ENCODE data around the gene TRIL. TPM values are rescaled to one million over a fixed set of nuclear protein-coding genes. Genes with fewer than 3 reads are reported as not detected.

TRIL gene
- polyA plus RNA-seq (2013, experiment 1 of 2): 5.0 TPM
- 5.2 TPM for polyA plus RNA-seq (2013, experiment 2 of 2)

- Histone ChIP-seq H3K27me3 (ENCODE audit: control insufficient read depth in 3 of 3, insufficient read depth in 3 of 3, low read depth in 1 of 3, low read length in 3 of 3) (peaks cover 6 to 28% (median 22%) of the 10 kb centered on the region in 3 experiments), H2BK5ac (ENCODE audit: low read length) (peak within 1 kb of the TSS; percentile 70), H3K4me1 (ENCODE audit: control insufficient read depth in 2 of 2, insufficient read depth in 1 of 2, low read depth in 1 of 2, low read length in 2 of 2) (peaks cover 0 to 18% of the 10 kb centered on the region in 2 donors), H2AFZ (ENCODE audit: low read length) (peak within 1 kb of the TSS; percentile 80), H2AK5ac (ENCODE audit: low read depth, low read length) (peak within 1 kb of the TSS; percentile 82), H3K14ac (ENCODE audit: low read length) (peak within 1 kb of the TSS; percentile 66), H3K4me2 (ENCODE audit: insufficient read depth, low read length, poor library complexity, severe bottlenecking) (peak within 1 kb of the TSS; percentile 92), H3K9me3 (replicated peaks in 1 of 2; ENCODE audit: control insufficient read depth in 2 of 2, insufficient read depth in 1 of 2, low read depth in 1 of 2, low read length in 2 of 2) (peaks cover 0 to 35% of the 10 kb centered on the region in 2 donors), H3K23ac (ENCODE audit: low read depth, low read length, poor library complexity) (peak within 1 kb of the TSS; percentile 96), H2BK15ac (ENCODE audit: low read length) (peak within 1 kb of the TSS; percentile 64), H2BK120ac (ENCODE audit: low read depth, low read length) (peak within 1 kb of the TSS; percentile 92), H4K91ac (ENCODE audit: low read depth, low read length, poor library complexity) (peak within 1 kb of the TSS; percentile 82), H2BK12ac (ENCODE audit: low read length) (peak within 1 kb of the TSS; percentile 79), H3K18ac (ENCODE audit: low read length) (peak within 1 kb of the TSS; percentile 99), H3K36me3 (replicated peaks in 1 of 2; ENCODE audit: control insufficient read depth in 2 of 2, insufficient read depth in 2 of 2, low read length in 2 of 2) (no peaks in the 10 kb centered on the region), H3K9ac (ENCODE audit: low read depth, low read length, poor library complexity) (peak within 1 kb of the TSS; percentile 89), H3K4ac (ENCODE audit: low read length) (peak within 1 kb of the TSS; percentile 60), H4K8ac (ENCODE audit: low read depth, low read length) (no peak within 1 kb of the TSS), H3K4me3 (ENCODE audit: low read length in 2 of 2) (peak within 1 kb of the TSS; percentile 7 to 85), H3K79me1 (ENCODE audit: low read depth, low read length) (peaks cover 5% of the 10 kb centered on the region), H3K27ac (replicated peaks; ENCODE audit: low read length) (peak within 1 kb of the TSS; percentile 75)
- DNase-seq (ENCODE audit: low spot score): peak; percentile 77
- no CpG with 5 or more reads among the region's 66 CpGs for WGBS, 2 donors (ENCODE audit: extremely low coverage in 2 of 2, insufficient read length in 2 of 2, insufficient replicate concordance in 1 of 2)
Measured at GRCh38 chr7:28958235-28958979, at the start of gene TRIL. Gene TRIL, minus strand, starts transcription at chr7:28958330. Its CDS starts 284 bp downstream, at chr7:28958046.

GRCh38 chr7:29007127-29007526 lies 49.0 kb upstream of the TRIL start:
- H2AFZ ChIP-seq (ENCODE audit: low read length): no peak overlapping the region
- H3K4ac ChIP-seq (ENCODE audit: low read length): no peak overlapping the region
- H3K14ac ChIP-seq (ENCODE audit: low read length): no peak overlapping the region
- no peak overlapping the region for H4K91ac ChIP-seq (ENCODE audit: low read depth, low read length, poor library complexity)
- no peak overlapping the region for H4K8ac ChIP-seq (ENCODE audit: low read depth, low read length)
- H3K27me3 ChIP-seq (ENCODE audit: control insufficient read depth in 3 of 3, insufficient read depth in 3 of 3, low read depth in 1 of 3, low read length in 3 of 3): no peaks in the 10 kb centered on the region
- no peak overlapping the region for H2AK5ac ChIP-seq (ENCODE audit: low read depth, low read length)
- no peaks in the 10 kb centered on the region for H3K79me1 ChIP-seq (ENCODE audit: low read depth, low read length)
- H3K4me2 ChIP-seq (ENCODE audit: insufficient read depth, low read length, poor library complexity, severe bottlenecking): no peak overlapping the region
- no peak for DNase-seq (ENCODE audit: low spot score)
- H3K36me3 ChIP-seq (replicated peaks in 1 of 2; ENCODE audit: control insufficient read depth in 2 of 2, insufficient read depth in 2 of 2, low read length in 2 of 2): peaks cover 0 to 1% of the 10 kb centered on the region in 2 donors
- H2BK15ac ChIP-seq (ENCODE audit: low read length): no peak overlapping the region
- no peak overlapping the region for H3K18ac ChIP-seq (ENCODE audit: low read length)
- H3K23ac ChIP-seq (ENCODE audit: low read depth, low read length, poor library complexity): no peak overlapping the region
- no peak overlapping the region for H2BK5ac ChIP-seq (ENCODE audit: low read length)
- no peak overlapping the region for H2BK12ac ChIP-seq (ENCODE audit: low read length)
- peaks cover 2 to 29% of the 10 kb centered on the region in 2 donors for H3K9me3 ChIP-seq (replicated peaks in 1 of 2; ENCODE audit: control insufficient read depth in 2 of 2, insufficient read depth in 1 of 2, low read depth in 1 of 2, low read length in 2 of 2)
- WGBS, 2 donors (ENCODE audit: extremely low coverage in 2 of 2, insufficient read length in 2 of 2, insufficient replicate concordance in 1 of 2): no CpG with 5 or more reads among the region's 2 CpGs
- no peak overlapping the region for H3K4me3 ChIP-seq (ENCODE audit: low read length in 2 of 2)
- H3K9ac ChIP-seq (ENCODE audit: low read depth, low read length, poor library complexity): no peak overlapping the region
- no peak overlapping the region for H2BK120ac ChIP-seq (ENCODE audit: low read depth, low read length)
- no peak overlapping the region for H3K27ac ChIP-seq (replicated peaks; ENCODE audit: low read length)
- peaks cover 0 to 7% of the 10 kb centered on the region in 2 donors for H3K4me1 ChIP-seq (ENCODE audit: control insufficient read depth in 2 of 2, insufficient read depth in 1 of 2, low read depth in 1 of 2, low read length in 2 of 2)

- Histone ChIP-seq H2BK12ac (ENCODE audit: low read length) (no peak overlapping the region), H2AFZ (ENCODE audit: low read length) (no peak overlapping the region), H3K36me3 (replicated peaks in 1 of 2; ENCODE audit: control insufficient read depth in 2 of 2, insufficient read depth in 2 of 2, low read length in 2 of 2) (peaks cover 0 to 1% of the 10 kb centered on the region in 2 donors), H3K4ac (ENCODE audit: low read length) (no peak overlapping the region), H3K9me3 (replicated peaks in 1 of 2; ENCODE audit: control insufficient read depth in 2 of 2, insufficient read depth in 1 of 2, low read depth in 1 of 2, low read length in 2 of 2) (peaks cover 2 to 33% of the 10 kb centered on the region in 2 donors), H2BK120ac (ENCODE audit: low read depth, low read length) (no peak overlapping the region), H3K9ac (ENCODE audit: low read depth, low read length, poor library complexity) (no peak overlapping the region), H3K14ac (ENCODE audit: low read length) (no peak overlapping the region), H3K18ac (ENCODE audit: low read length) (no peak overlapping the region), H4K91ac (ENCODE audit: low read depth, low read length, poor library complexity) (no peak overlapping the region), H2BK5ac (ENCODE audit: low read length) (no peak overlapping the region), H3K27ac (replicated peaks; ENCODE audit: low read length) (no peak overlapping the region), H3K4me2 (ENCODE audit: insufficient read depth, low read length, poor library complexity, severe bottlenecking) (no peak overlapping the region), H3K23ac (ENCODE audit: low read depth, low read length, poor library complexity) (no peak overlapping the region), H3K79me1 (ENCODE audit: low read depth, low read length) (no peaks in the 10 kb centered on the region), H3K4me3 (ENCODE audit: low read length in 2 of 2) (no peak overlapping the region), H2AK5ac (ENCODE audit: low read depth, low read length) (no peak overlapping the region), H3K4me1 (ENCODE audit: control insufficient read depth in 2 of 2, insufficient read depth in 1 of 2, low read depth in 1 of 2, low read length in 2 of 2) (peaks cover 0 to 6% of the 10 kb centered on the region in 2 donors), H4K8ac (ENCODE audit: low read depth, low read length) (no peak overlapping the region), H2BK15ac (ENCODE audit: low read length) (no peak overlapping the region), H3K27me3 (ENCODE audit: control insufficient read depth in 3 of 3, insufficient read depth in 3 of 3, low read depth in 1 of 3, low read length in 3 of 3) (no peaks in the 10 kb centered on the region)
- no peak for DNase-seq (ENCODE audit: low spot score)
- WGBS, 2 donors (ENCODE audit: extremely low coverage in 2 of 2, insufficient read length in 2 of 2, insufficient replicate concordance in 1 of 2): no CpG with 5 or more reads among the region's 3 CpGs
Measured at GRCh38 chr7:29005829-29006228, 47.7 kb upstream of the TRIL start.

DNA sequence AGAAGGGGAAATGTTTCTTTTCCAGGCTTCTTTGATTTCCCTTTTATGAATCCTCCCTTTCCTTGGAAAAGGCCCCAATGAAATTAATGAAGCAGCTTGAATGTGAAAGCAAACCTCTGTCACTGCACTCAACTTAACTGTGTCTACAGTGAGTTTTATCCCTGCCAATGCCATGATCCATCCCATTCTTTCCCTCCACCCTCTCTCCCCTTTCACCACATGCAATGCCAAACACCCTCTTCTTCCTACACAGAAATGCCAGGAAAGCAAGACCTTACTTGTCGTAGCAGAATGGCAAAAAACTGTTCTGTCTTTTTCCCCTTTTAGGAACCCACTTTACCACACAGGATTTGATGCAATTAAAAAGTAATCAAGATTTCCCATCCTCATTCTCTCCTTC lies 47.3 kb upstream of the TRIL start:
- H2BK5ac ChIP-seq (ENCODE audit: low read length): no peak overlapping the region
- no peak overlapping the region for H2BK12ac ChIP-seq (ENCODE audit: low read length)
- H2AFZ ChIP-seq (ENCODE audit: low read length): no peak overlapping the region
- peaks cover 0 to 1% of the 10 kb centered on the region in 2 donors for H3K36me3 ChIP-seq (replicated peaks in 1 of 2; ENCODE audit: control insufficient read depth in 2 of 2, insufficient read depth in 2 of 2, low read length in 2 of 2)
- no peak overlapping the region for H2BK15ac ChIP-seq (ENCODE audit: low read length)
- H3K9me3 ChIP-seq (replicated peaks in 1 of 2; ENCODE audit: control insufficient read depth in 2 of 2, insufficient read depth in 1 of 2, low read depth in 1 of 2, low read length in 2 of 2): peaks cover 2 to 33% of the 10 kb centered on the region in 2 donors
- H4K8ac ChIP-seq (ENCODE audit: low read depth, low read length): no peak overlapping the region
- no peak overlapping the region for H3K27ac ChIP-seq (replicated peaks; ENCODE audit: low read length)
- H3K4me3 ChIP-seq (ENCODE audit: low read length in 2 of 2): no peak overlapping the region
- H3K9ac ChIP-seq (ENCODE audit: low read depth, low read length, poor library complexity): no peak overlapping the region
- H3K4me1 ChIP-seq (ENCODE audit: control insufficient read depth in 2 of 2, insufficient read depth in 1 of 2, low read depth in 1 of 2, low read length in 2 of 2): peaks cover 0 to 7% of the 10 kb centered on the region in 2 donors
- H3K4me2 ChIP-seq (ENCODE audit: insufficient read depth, low read length, poor library complexity, severe bottlenecking): no peak overlapping the region
- no peak overlapping the region for H2AK5ac ChIP-seq (ENCODE audit: low read depth, low read length)
- no peak overlapping the region for H2BK120ac ChIP-seq (ENCODE audit: low read depth, low read length)
- H3K18ac ChIP-seq (ENCODE audit: low read length): no peak overlapping the region
- no peak overlapping the region for H4K91ac ChIP-seq (ENCODE audit: low read depth, low read length, poor library complexity)
- no peak overlapping the region for H3K4ac ChIP-seq (ENCODE audit: low read length)
- H3K79me1 ChIP-seq (ENCODE audit: low read depth, low read length): no peaks in the 10 kb centered on the region
- no peaks in the 10 kb centered on the region for H3K27me3 ChIP-seq (ENCODE audit: control insufficient read depth in 3 of 3, insufficient read depth in 3 of 3, low read depth in 1 of 3, low read length in 3 of 3)
- no peak overlapping the region for H3K23ac ChIP-seq (ENCODE audit: low read depth, low read length, poor library complexity)
- DNase-seq (ENCODE audit: low spot score): no peak
- H3K14ac ChIP-seq (ENCODE audit: low read length): no peak overlapping the region
- no CpG with 5 or more reads among the region's 1 CpG for WGBS, 2 donors (ENCODE audit: extremely low coverage in 2 of 2, insufficient read length in 2 of 2, insufficient replicate concordance in 1 of 2)

All from neuronal stem cell (in vitro differentiated cells).